HG03575 (cell line): ENCODE measurements around the gene B3GALT6.

Experiments
- ATAC-seq: cut with Tn5 transposase; IDR thresholded peaks from one replicate; pipeline ENCODE4 v1.9.1; 2021; ENCODE audit not compliant: unreplicated experiment, insufficient number of reproducible peaks, low FRiP score; ENCODE audit errors: extremely low read depth

Gene B3GALT6

GRCh38 chr1:1253972-1254666, 22.1 kb downstream of the B3GALT6 start:
- ATAC-seq, result no peak

- no peak for ATAC-seq
These were observed 22.6 kb downstream of the B3GALT6 start for GRCh38 chr1:1254667-1254998.

- no peak for ATAC-seq
These were observed 23.0 kb downstream of the B3GALT6 start for GRCh38 chr1:1255078-1255477.

GRCh38 chr1:1255611-1256010, 23.6 kb downstream of the B3GALT6 start:
- no peak for ATAC-seq

GRCh38 chr1:1256956-1257871, 25.2 kb downstream of the B3GALT6 start:
- no peak for ATAC-seq

- ATAC-seq, result no peak
These were observed 27.1 kb downstream of the B3GALT6 start for GRCh38 chr1:1259119-1259488.

- ATAC-seq, result no peak
These were observed 27.5 kb downstream of the B3GALT6 start for GRCh38 chr1:1259540-1259939.

- ATAC-seq, result no peak
These were observed 28.0 kb downstream of the B3GALT6 start for GRCh38 chr1:1259951-1260600.

- no peak for ATAC-seq
These were observed 29.0 kb downstream of the B3GALT6 start for GRCh38 chr1:1260843-1261560.

- ATAC-seq, result no peak
These were observed 30.0 kb downstream of the B3GALT6 start for GRCh38 chr1:1262071-1262470.

- no peak for ATAC-seq
These were observed 30.7 kb downstream of the B3GALT6 start for GRCh38 chr1:1262758-1263157.

GRCh38 chr1:1264026-1264425, 32.0 kb downstream of the B3GALT6 start:
- ATAC-seq, result no peak

GRCh38 chr1:1264868-1265272, 32.8 kb downstream of the B3GALT6 start:
- ATAC-seq, result no peak

- no peak for ATAC-seq
These were observed 35.6 kb downstream of the B3GALT6 start for GRCh38 chr1:1267488-1268283.

- ATAC-seq, result no peak
These were observed 36.2 kb downstream of the B3GALT6 start for GRCh38 chr1:1268284-1268682.

- no peak for ATAC-seq
These were observed 38.8 kb downstream of the B3GALT6 start for GRCh38 chr1:1270813-1271212.

GRCh38 chr1:1272341-1273208, 40.5 kb downstream of the B3GALT6 start:
- ATAC-seq, result no peak

- no peak for ATAC-seq
These were observed 41.1 kb downstream of the B3GALT6 start for GRCh38 chr1:1273209-1273511.
